ENCODE data around the gene MUC20.

- TF ChIP-seq EZH2phosphoT487 (IDR thresholded peaks at IDR 0.05) (no peak), CTCF (IDR thresholded peaks at IDR 0.05) (no peak), EZH2 (IDR thresholded peaks at IDR 0.05) (no peak)
Observed at GRCh38 chr3:195748661-195749060, 27.9 kb downstream of the MUC20 start.
